Measurements from ENCODE around the gene FANCI.

The FANCI gene

DNA sequence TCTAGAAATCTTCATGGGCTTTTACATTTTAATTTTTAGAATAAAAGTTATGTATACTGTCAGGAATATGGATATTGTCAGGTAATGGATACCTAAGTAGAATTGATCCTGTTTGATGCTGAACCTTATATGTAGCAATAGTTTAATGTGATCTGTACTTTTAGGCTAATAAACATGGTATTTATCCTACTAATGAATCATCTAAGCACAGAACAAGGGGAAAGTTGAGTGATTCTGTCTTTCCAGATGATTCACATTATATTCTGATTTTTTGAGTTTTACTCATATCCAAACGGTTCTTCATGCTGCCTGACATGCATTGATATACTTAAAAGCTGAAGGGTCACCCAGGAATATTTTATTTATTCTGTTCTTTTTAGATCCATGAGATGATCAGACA, 34.5 kb downstream of the FANCI start:
- H3K36me3 ChIP-seq (ENCODE audit: insufficient read depth, low read length), result peaks cover 98% of the 10 kb centered on the region

DNA sequence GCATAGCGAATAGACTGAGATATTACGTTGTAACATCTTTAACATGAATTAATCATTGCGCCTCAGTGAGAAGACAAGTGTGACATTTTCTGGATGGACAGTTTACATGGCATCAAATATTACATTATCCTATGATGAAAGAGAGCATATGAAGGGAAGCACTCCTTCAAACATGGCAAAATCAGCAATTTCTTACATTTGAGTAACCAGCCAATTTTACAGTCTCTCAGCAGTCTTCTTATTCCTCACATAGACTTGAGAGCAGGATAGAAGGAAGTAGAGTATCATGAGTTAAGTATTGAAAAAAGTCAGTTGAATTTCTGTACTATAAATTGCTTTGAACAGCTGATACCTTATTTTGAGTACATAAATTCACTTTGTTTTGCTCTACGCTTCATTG, 38.9 kb downstream of the FANCI start:
- Histone ChIP-seq H3K27ac (ENCODE audit: low read length) (no peak overlapping the region), H3K79me2 (ENCODE audit: insufficient read depth, low read length) (no peaks in the 10 kb centered on the region), H3K4me3 (ENCODE audit: low read depth in 1 of 2, low read length in 2 of 2) (no peak overlapping the region), H4K20me1 (ENCODE audit: insufficient read depth, low read length) (no peaks in the 10 kb centered on the region), H3K27me3 (ENCODE audit: insufficient read depth, low read length, poor library complexity) (no peaks in the 10 kb centered on the region), H3K9ac (ENCODE audit: low read depth, low read length) (no peak overlapping the region), H3K4me2 (ENCODE audit: insufficient read depth, low read length) (no peak overlapping the region), H2AFZ (ENCODE audit: low read depth, low read length) (no peak overlapping the region), H3K36me3 (ENCODE audit: insufficient read depth, low read length) (peaks cover 97% of the 10 kb centered on the region), H3K4me1 (ENCODE audit: insufficient read depth, low read length) (no peaks in the 10 kb centered on the region), H3K9me3 (ENCODE audit: insufficient read depth, low read length, severe bottlenecking) (no peaks in the 10 kb centered on the region)
- TF ChIP-seq, protein P1, sequence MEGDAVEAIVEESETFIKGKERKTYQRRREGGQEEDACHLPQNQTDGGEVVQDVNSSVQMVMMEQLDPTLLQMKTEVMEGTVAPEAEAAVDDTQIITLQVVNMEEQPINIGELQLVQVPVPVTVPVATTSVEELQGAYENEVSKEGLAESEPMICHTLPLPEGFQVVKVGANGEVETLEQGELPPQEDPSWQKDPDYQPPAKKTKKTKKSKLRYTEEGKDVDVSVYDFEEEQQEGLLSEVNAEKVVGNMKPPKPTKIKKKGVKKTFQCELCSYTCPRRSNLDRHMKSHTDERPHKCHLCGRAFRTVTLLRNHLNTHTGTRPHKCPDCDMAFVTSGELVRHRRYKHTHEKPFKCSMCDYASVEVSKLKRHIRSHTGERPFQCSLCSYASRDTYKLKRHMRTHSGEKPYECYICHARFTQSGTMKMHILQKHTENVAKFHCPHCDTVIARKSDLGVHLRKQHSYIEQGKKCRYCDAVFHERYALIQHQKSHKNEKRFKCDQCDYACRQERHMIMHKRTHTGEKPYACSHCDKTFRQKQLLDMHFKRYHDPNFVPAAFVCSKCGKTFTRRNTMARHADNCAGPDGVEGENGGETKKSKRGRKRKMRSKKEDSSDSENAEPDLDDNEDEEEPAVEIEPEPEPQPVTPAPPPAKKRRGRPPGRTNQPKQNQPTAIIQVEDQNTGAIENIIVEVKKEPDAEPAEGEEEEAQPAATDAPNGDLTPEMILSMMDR (IDR thresholded peaks at IDR 0.05; ENCODE audit: borderline replicate concordance, extremely low read depth, low read length, poor library complexity, severe bottlenecking), result no peak
- TF ChIP-seq EZH2 (IDR thresholded peaks at IDR 0.05; ENCODE audit: borderline replicate concordance, low read depth, low read length, severe bottlenecking), result no peak
- no peak for DNase-seq
- no peak for ATAC-seq (ENCODE audit: insufficient read depth, low read depth)

More for the DNA sequence above, 34.5 kb downstream of the FANCI start:
- Histone ChIP-seq H3K27me3 (ENCODE audit: insufficient read depth, low read length, poor library complexity) (no peaks in the 10 kb centered on the region), H3K4me2 (ENCODE audit: insufficient read depth, low read length) (no peak overlapping the region), H3K79me2 (ENCODE audit: insufficient read depth, low read length) (no peaks in the 10 kb centered on the region), H3K27ac (ENCODE audit: low read length) (no peak overlapping the region), H3K9ac (ENCODE audit: low read depth, low read length) (no peak overlapping the region), H3K4me3 (ENCODE audit: low read depth in 1 of 2, low read length in 2 of 2) (no peak overlapping the region), H3K4me1 (ENCODE audit: insufficient read depth, low read length) (no peaks in the 10 kb centered on the region), H4K20me1 (ENCODE audit: insufficient read depth, low read length) (no peaks in the 10 kb centered on the region), H3K9me3 (ENCODE audit: insufficient read depth, low read length, severe bottlenecking) (no peaks in the 10 kb centered on the region), H2AFZ (ENCODE audit: low read depth, low read length) (no peak overlapping the region)
- no peak for ATAC-seq (ENCODE audit: insufficient read depth, low read depth)
- no peak for TF ChIP-seq EZH2 (IDR thresholded peaks at IDR 0.05; ENCODE audit: borderline replicate concordance, low read depth, low read length, severe bottlenecking)
- TF ChIP-seq, protein P1 (IDR thresholded peaks at IDR 0.05; ENCODE audit: borderline replicate concordance, extremely low read depth, low read length, poor library complexity, severe bottlenecking), result no peak
- no peak for DNase-seq

DNA sequence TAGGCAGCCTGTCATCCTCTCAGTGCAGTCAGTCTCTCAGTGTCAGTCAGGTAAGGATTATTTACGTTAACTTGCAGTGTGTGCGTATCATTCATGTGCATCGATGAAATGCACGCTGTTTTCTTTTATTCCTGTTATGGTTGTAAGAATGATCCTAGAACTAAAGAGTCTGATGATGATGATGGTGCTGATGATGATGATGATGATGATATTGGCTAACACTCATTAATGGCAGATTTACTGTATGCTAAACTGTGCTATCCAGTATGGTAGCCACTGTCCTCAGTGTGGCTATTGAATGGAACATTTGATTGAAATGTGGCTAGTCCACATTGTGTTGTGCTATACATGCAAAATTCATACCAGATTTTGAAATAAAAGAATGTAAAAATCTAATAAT, 39.4 kb downstream of the FANCI start:
- no peak for DNase-seq
- H4K20me1 ChIP-seq (ENCODE audit: insufficient read depth, low read length), result no peaks in the 10 kb centered on the region
- H3K27me3 ChIP-seq (ENCODE audit: insufficient read depth, low read length, poor library complexity), result no peaks in the 10 kb centered on the region
- H3K27ac ChIP-seq (ENCODE audit: low read length), result no peak overlapping the region
- H3K4me1 ChIP-seq (ENCODE audit: insufficient read depth, low read length), result no peaks in the 10 kb centered on the region
- H3K4me3 ChIP-seq (ENCODE audit: low read depth in 1 of 2, low read length in 2 of 2), result no peak overlapping the region
- TF ChIP-seq EZH2 (IDR thresholded peaks at IDR 0.05; ENCODE audit: borderline replicate concordance, low read depth, low read length, severe bottlenecking), result no peak
- TF ChIP-seq, protein P1 (IDR thresholded peaks at IDR 0.05; ENCODE audit: borderline replicate concordance, extremely low read depth, low read length, poor library complexity, severe bottlenecking), result no peak
- no peak overlapping the region for H3K9ac ChIP-seq (ENCODE audit: low read depth, low read length)
- H3K36me3 ChIP-seq (ENCODE audit: insufficient read depth, low read length), result peaks cover 98% of the 10 kb centered on the region
- no peaks in the 10 kb centered on the region for H3K9me3 ChIP-seq (ENCODE audit: insufficient read depth, low read length, severe bottlenecking)
- no peak overlapping the region for H2AFZ ChIP-seq (ENCODE audit: low read depth, low read length)
- H3K4me2 ChIP-seq (ENCODE audit: insufficient read depth, low read length), result no peak overlapping the region
- ATAC-seq (ENCODE audit: insufficient read depth, low read depth), result no peak
- H3K79me2 ChIP-seq (ENCODE audit: insufficient read depth, low read length), result no peaks in the 10 kb centered on the region

DNA sequence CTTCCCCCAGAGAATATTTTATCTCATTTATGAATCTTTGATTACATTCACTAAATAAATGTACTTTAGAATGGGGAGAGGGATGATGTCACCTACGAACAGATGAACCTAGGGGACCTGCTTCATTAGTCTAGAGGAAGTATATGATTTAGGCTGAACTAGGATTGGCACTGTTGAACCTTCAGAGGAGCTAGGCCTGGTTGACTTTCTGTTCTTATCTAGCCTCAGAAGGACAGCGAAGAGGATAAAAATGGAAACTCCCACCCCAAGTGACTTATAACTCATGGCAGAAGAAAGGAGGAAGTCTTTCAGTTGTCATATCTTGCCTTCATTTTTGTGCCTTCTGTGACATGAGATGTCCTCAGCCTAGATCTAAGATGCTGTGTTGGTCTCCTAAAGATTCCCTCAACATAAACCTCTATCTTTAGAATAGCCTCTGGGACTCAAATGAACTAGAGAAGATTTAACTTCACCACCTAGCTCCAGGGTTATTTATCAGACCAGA, 48.2 kb downstream of the FANCI start:
- TF ChIP-seq, protein P1 (IDR thresholded peaks at IDR 0.05; ENCODE audit: borderline replicate concordance, extremely low read depth, low read length, poor library complexity, severe bottlenecking), result no peak
- TF ChIP-seq EZH2 (IDR thresholded peaks at IDR 0.05; ENCODE audit: borderline replicate concordance, low read depth, low read length, severe bottlenecking), result no peak
- Histone ChIP-seq H3K36me3 (ENCODE audit: insufficient read depth, low read length) (peaks cover 92% of the 10 kb centered on the region), H3K27me3 (ENCODE audit: insufficient read depth, low read length, poor library complexity) (no peaks in the 10 kb centered on the region), H3K4me2 (ENCODE audit: insufficient read depth, low read length) (no peak overlapping the region), H2AFZ (ENCODE audit: low read depth, low read length) (no peak overlapping the region), H3K4me1 (ENCODE audit: insufficient read depth, low read length) (no peaks in the 10 kb centered on the region), H4K20me1 (ENCODE audit: insufficient read depth, low read length) (no peaks in the 10 kb centered on the region), H3K79me2 (ENCODE audit: insufficient read depth, low read length) (no peaks in the 10 kb centered on the region), H3K4me3 (ENCODE audit: low read depth in 1 of 2, low read length in 2 of 2) (no peak overlapping the region), H3K27ac (ENCODE audit: low read length) (no peak overlapping the region), H3K9ac (ENCODE audit: low read depth, low read length) (no peak overlapping the region), H3K9me3 (ENCODE audit: insufficient read depth, low read length, severe bottlenecking) (no peaks in the 10 kb centered on the region)
- ATAC-seq (ENCODE audit: insufficient read depth, low read depth) (no peak), DNase-seq (no peak)

Measured in DND-41 (cell line).